Spinal cord (tissue), 9 donors: ENCODE measurements around the gene LOC128125822.

Experiments used
- DNase-seq, 6 donors: peaks; one replicate each; pipeline versions ENCODE4 v3.0.0 to v3.0.0-alpha.2; 2013 to 2015; ENCODE audit warnings: low spot score in 6 of 6, low read depth in 4 of 6
- H3K27ac ChIP-seq: one replicate; pipeline ENCODE4 v1.5.1; 2013; ENCODE audit warnings: low read depth, low read length, control low read depth
- H3K27me3 ChIP-seq: one replicate; pipeline ENCODE4 v1.6.1; 2013; ENCODE audit warnings: low read length; ENCODE audit not compliant: control insufficient read depth, insufficient read depth
- H3K36me3 ChIP-seq: one replicate; pipeline ENCODE4 v1.6.1; 2013; ENCODE audit warnings: low read length; ENCODE audit not compliant: control insufficient read depth, insufficient read depth
- H3K4me1 ChIP-seq: one replicate; pipeline ENCODE4 v1.6.1; 2013; ENCODE audit warnings: low read length; ENCODE audit not compliant: control insufficient read depth, insufficient read depth
- H3K4me3 ChIP-seq: one replicate; pipeline ENCODE4 v1.5.1; 2013; ENCODE audit warnings: low read depth, low read length, control low read depth
- H3K9me3 ChIP-seq: one replicate; pipeline ENCODE4 v1.6.1; 2013; ENCODE audit warnings: low read length; ENCODE audit not compliant: control insufficient read depth, insufficient read depth
- WGBS: methylation state at CpG from one replicate; pipeline ENCODE4 v1.1.5; 2013; ENCODE audit warnings: missing lambda C conversion rate; ENCODE audit not compliant: insufficient coverage; 5-methylcytosine and 5-hydroxymethylcytosine counted together
- donor health status: healthy.

The LOC128125822 gene

DNA sequence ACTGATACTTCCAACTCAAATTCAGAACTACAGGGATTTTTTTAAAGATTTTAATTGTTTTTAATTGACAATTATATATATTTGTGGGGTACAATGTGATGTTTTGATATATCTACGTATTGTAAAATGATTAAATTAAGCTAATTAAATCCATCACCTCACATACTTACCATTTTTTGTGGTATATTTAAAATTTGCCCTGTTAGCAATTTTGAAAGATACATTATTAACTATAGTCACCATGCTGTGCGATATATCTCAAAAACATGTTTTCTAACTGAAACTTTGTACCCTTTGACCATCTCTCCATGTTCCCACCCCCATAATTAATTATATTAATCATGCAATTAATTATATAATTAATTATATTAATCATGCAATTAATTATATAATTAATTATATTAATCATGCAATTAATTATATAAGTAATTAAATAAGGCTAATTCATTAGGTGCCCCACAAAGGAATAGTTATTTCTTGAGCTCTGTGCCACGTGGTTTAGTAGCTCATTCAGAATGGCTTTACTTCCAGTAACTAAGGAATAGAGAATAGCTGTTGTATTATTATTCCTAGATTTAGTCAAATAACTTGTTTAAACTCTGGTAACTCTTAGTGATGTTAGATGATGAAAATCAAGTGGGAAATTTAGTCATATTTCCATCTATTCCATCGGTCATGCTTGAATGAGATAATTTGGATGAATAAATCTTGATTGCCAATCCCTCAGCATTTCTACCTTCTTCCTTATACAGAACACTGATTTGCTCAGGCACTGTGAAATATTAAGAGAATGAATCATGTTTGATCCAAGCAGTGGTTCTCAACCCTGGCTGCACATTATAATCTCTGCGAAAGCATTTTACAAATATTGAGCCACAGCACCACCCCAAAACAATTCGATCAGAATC is 25.1 kb downstream of the LOC128125822 start:
- Histone ChIP-seq H3K9me3 (no peaks in the 10 kb centered on the region), H3K4me3 (peak overlapping the region; percentile 72), H3K27ac (no peak overlapping the region), H3K27me3 (no peaks in the 10 kb centered on the region), H3K36me3 (no peaks in the 10 kb centered on the region), H3K4me1 (no peaks in the 10 kb centered on the region)
- WGBS = 33% methylated on average over 1 of the region's 6 CpGs
- peak in 2 of 6 donors; percentile 12 to 25 for DNase-seq

DNA sequence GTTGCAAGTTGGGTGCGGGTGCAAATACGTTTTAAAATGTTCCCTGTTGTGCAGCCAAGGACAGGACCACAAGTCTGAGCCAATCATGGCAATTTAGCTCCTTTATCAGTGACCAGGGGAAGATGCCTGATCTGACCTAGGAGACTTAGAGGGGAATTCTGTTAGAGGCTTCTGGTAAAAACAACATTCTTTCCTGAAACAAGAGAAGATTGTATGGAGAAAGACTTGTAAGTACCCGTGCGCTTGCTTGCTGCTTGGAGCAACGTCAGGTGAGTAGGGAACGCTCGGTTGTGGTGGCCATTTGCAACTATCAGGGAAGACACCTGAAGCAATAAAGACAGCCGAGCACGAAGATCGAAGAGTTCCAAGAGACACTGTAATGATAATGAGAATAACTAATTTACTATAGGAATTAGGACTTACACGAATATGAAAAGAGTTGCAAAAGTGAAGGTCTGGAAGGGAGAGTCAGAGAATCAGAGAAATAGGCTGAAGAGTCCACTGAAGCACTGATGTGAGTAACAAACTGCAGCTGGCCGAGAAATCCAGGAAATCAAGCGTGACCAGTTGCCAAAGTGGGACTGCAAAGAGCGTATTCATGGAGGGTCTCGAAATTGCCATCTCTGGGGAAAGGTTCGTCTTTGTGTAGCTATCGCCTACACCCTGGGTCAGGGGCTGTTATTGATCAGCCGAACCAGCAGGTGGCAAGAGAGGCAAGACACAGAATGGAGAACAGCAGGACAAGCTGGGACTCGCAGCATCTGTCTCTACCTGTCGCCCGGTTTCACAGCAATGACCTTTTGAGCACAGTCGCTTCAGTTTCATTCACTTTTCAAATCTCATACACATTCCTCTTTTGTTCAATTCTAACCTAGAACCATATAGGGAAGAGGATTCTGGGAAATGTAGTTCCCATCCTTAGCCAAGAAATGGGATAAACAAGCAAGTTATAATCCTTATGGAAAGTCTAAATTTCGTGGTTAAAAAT is 26.1 kb downstream of the LOC128125822 start:
- Histone ChIP-seq H3K9me3 (no peaks in the 10 kb centered on the region), H3K27me3 (no peaks in the 10 kb centered on the region), H3K36me3 (no peaks in the 10 kb centered on the region), H3K27ac (peak overlapping the region; percentile 70), H3K4me1 (no peaks in the 10 kb centered on the region), H3K4me3 (peak overlapping the region; percentile 72)
- 2% methylated on average over 15 of the region's 23 CpGs for WGBS
- peak; percentile 53 to 96 (median 78) for DNase-seq

- H3K9me3 ChIP-seq = no peaks in the 10 kb centered on the region
- whole genome bisulfite sequencing = 89% methylated on average over 7 of the region's 7 CpGs
Observed at GRCh38 chr6:63599243-63599642, 27.0 kb downstream of the LOC128125822 start.

GRCh38 chr6:63600136-63600535 is 27.9 kb downstream of the LOC128125822 start:
- Histone ChIP-seq H3K9me3 (no peaks in the 10 kb centered on the region), H3K27me3 (no peaks in the 10 kb centered on the region), H3K36me3 (no peaks in the 10 kb centered on the region), H3K27ac (no peak overlapping the region), H3K4me3 (no peak overlapping the region), H3K4me1 (no peaks in the 10 kb centered on the region)
- no CpG with 5 or more reads among the region's 6 CpGs for WGBS
- no peak for DNase-seq

More at GRCh38 chr6:63599243-63599642, 27.0 kb downstream of the LOC128125822 start:
- Histone ChIP-seq H3K27me3 (no peaks in the 10 kb centered on the region), H3K4me3 (no peak overlapping the region), H3K27ac (no peak overlapping the region), H3K4me1 (no peaks in the 10 kb centered on the region), H3K36me3 (no peaks in the 10 kb centered on the region)
- no peak for DNase-seq

- Histone ChIP-seq H3K27ac (no peak overlapping the region), H3K4me3 (no peak overlapping the region), H3K4me1 (no peaks in the 10 kb centered on the region), H3K36me3 (no peaks in the 10 kb centered on the region), H3K9me3 (no peaks in the 10 kb centered on the region), H3K27me3 (no peaks in the 10 kb centered on the region)
- no peak for DNase-seq
- no CpG with 5 or more reads among the region's 1 CpG for WGBS
Observed at GRCh38 chr6:63609231-63609630, 37.0 kb downstream of the LOC128125822 start.

GRCh38 chr6:63610944-63611343 is 38.7 kb downstream of the LOC128125822 start:
- no peaks in the 10 kb centered on the region for H3K9me3 ChIP-seq
- peak in 1 of 6 donors; percentile 7 for DNase-seq
- H3K36me3 ChIP-seq = no peaks in the 10 kb centered on the region
- H3K27me3 ChIP-seq = no peaks in the 10 kb centered on the region
- no peaks in the 10 kb centered on the region for H3K4me1 ChIP-seq
- no peak overlapping the region for H3K27ac ChIP-seq
- WGBS = no CpG with 5 or more reads among the region's 1 CpG
- H3K4me3 ChIP-seq = no peak overlapping the region

GRCh38 chr6:63611560-63611959 is 39.3 kb downstream of the LOC128125822 start:
- no peaks in the 10 kb centered on the region for H3K4me1 ChIP-seq
- no peak overlapping the region for H3K4me3 ChIP-seq
- no peaks in the 10 kb centered on the region for H3K9me3 ChIP-seq
- no peak for DNase-seq
- H3K27me3 ChIP-seq = no peaks in the 10 kb centered on the region
- no peak overlapping the region for H3K27ac ChIP-seq
- no peaks in the 10 kb centered on the region for H3K36me3 ChIP-seq
- WGBS = no CpG with 5 or more reads among the region's 1 CpG

DNA sequence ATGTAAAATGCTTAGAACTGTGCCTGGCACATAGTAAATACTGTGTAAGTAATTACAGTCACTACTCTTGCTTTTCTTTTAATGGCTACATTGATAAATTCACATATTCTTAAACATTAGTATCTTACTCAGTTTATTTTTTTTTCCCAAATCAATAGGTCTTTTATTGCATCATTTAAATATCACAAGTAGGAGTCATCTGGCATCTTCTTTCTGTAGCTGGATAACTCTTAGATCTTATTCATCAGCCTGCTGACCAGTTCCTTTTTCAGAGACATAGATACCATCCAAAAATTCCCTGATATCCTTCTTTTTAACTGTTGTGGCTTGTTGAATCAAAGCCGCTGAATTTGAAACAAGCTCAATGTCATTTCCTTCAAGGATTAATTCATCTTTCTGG is 43.3 kb downstream of the LOC128125822 start:
- Histone ChIP-seq H3K9me3 (no peaks in the 10 kb centered on the region), H3K27ac (no peak overlapping the region), H3K4me3 (no peak overlapping the region), H3K36me3 (no peaks in the 10 kb centered on the region), H3K27me3 (no peaks in the 10 kb centered on the region), H3K4me1 (no peaks in the 10 kb centered on the region)
- no peak for DNase-seq
- 90% methylated on average over 1 of the region's 1 CpG for WGBS
